ENCODE measurements around the gene MEGF11.

MEGF11 gene

GRCh38 chr15:66078196-66078928, 175.2 kb downstream of the MEGF11 start:
- H3K4me3 ChIP-seq (ENCODE audit: low read length) = no peak overlapping the region
- no peaks in the 10 kb centered on the region for H3K36me3 ChIP-seq (ENCODE audit: insufficient read depth, low read length)
- no peaks in the 10 kb centered on the region for H3K9me3 ChIP-seq (ENCODE audit: low read length)
- no peak overlapping the region for H2AFZ ChIP-seq (ENCODE audit: low read depth, low read length)
- no peaks in the 10 kb centered on the region for H3K4me1 ChIP-seq (ENCODE audit: insufficient read depth, low read length)
- H3K27me3 ChIP-seq (ENCODE audit: insufficient read depth, low read length) = peaks cover 2% of the 10 kb centered on the region

- Histone ChIP-seq H3K9me3 (ENCODE audit: low read length) (no peaks in the 10 kb centered on the region), H3K4me1 (ENCODE audit: insufficient read depth, low read length) (no peaks in the 10 kb centered on the region), H3K27me3 (ENCODE audit: insufficient read depth, low read length) (peaks cover 2% of the 10 kb centered on the region), H2AFZ (ENCODE audit: low read depth, low read length) (no peak overlapping the region), H3K36me3 (ENCODE audit: insufficient read depth, low read length) (no peaks in the 10 kb centered on the region), H3K4me3 (ENCODE audit: low read length) (no peak overlapping the region)
Observed at GRCh38 chr15:66077320-66077663, 176.3 kb downstream of the MEGF11 start.

GRCh38 chr15:66076591-66077319, 176.8 kb downstream of the MEGF11 start:
- Histone ChIP-seq H3K9me3 (ENCODE audit: low read length) (no peaks in the 10 kb centered on the region), H3K4me1 (ENCODE audit: insufficient read depth, low read length) (no peaks in the 10 kb centered on the region), H3K4me3 (ENCODE audit: low read length) (no peak overlapping the region), H3K36me3 (ENCODE audit: insufficient read depth, low read length) (no peaks in the 10 kb centered on the region), H2AFZ (ENCODE audit: low read depth, low read length) (no peak overlapping the region), H3K27me3 (ENCODE audit: insufficient read depth, low read length) (peaks cover under 1% of the 10 kb centered on the region)

- Histone ChIP-seq H3K4me3 (ENCODE audit: low read length) (no peak overlapping the region), H3K9me3 (ENCODE audit: low read length) (no peaks in the 10 kb centered on the region), H2AFZ (ENCODE audit: low read depth, low read length) (no peak overlapping the region), H3K36me3 (ENCODE audit: insufficient read depth, low read length) (no peaks in the 10 kb centered on the region), H3K4me1 (ENCODE audit: insufficient read depth, low read length) (no peaks in the 10 kb centered on the region), H3K27me3 (ENCODE audit: insufficient read depth, low read length) (no peaks in the 10 kb centered on the region)
Observed at GRCh38 chr15:66075947-66076346, 177.6 kb downstream of the MEGF11 start.

- no peak overlapping the region for H2AFZ ChIP-seq (ENCODE audit: low read depth, low read length)
- no peaks in the 10 kb centered on the region for H3K27me3 ChIP-seq (ENCODE audit: insufficient read depth, low read length)
- H3K4me1 ChIP-seq (ENCODE audit: insufficient read depth, low read length) = no peaks in the 10 kb centered on the region
- no peaks in the 10 kb centered on the region for H3K36me3 ChIP-seq (ENCODE audit: insufficient read depth, low read length)
- H3K9me3 ChIP-seq (ENCODE audit: low read length) = no peaks in the 10 kb centered on the region
- H3K4me3 ChIP-seq (ENCODE audit: low read length) = no peak overlapping the region
Observed at GRCh38 chr15:66072616-66073361, 180.8 kb downstream of the MEGF11 start.

- no peaks in the 10 kb centered on the region for H3K27me3 ChIP-seq (ENCODE audit: insufficient read depth, low read length)
- H3K9me3 ChIP-seq (ENCODE audit: low read length) = no peaks in the 10 kb centered on the region
- H3K4me3 ChIP-seq (ENCODE audit: low read length) = no peak overlapping the region
- H2AFZ ChIP-seq (ENCODE audit: low read depth, low read length) = no peak overlapping the region
- no peaks in the 10 kb centered on the region for H3K4me1 ChIP-seq (ENCODE audit: insufficient read depth, low read length)
- H3K36me3 ChIP-seq (ENCODE audit: insufficient read depth, low read length) = no peaks in the 10 kb centered on the region
Observed at GRCh38 chr15:66071921-66072295, 181.6 kb downstream of the MEGF11 start.

- Histone ChIP-seq H3K36me3 (ENCODE audit: insufficient read depth, low read length) (no peaks in the 10 kb centered on the region), H3K4me3 (ENCODE audit: low read length) (no peak overlapping the region), H3K27me3 (ENCODE audit: insufficient read depth, low read length) (no peaks in the 10 kb centered on the region), H3K9me3 (ENCODE audit: low read length) (no peaks in the 10 kb centered on the region), H3K4me1 (ENCODE audit: insufficient read depth, low read length) (no peaks in the 10 kb centered on the region), H2AFZ (ENCODE audit: low read depth, low read length) (no peak overlapping the region)
Observed at GRCh38 chr15:66071160-66071920, 182.2 kb downstream of the MEGF11 start.

- Histone ChIP-seq H3K27me3 (ENCODE audit: insufficient read depth, low read length) (no peaks in the 10 kb centered on the region), H3K4me1 (ENCODE audit: insufficient read depth, low read length) (no peaks in the 10 kb centered on the region), H2AFZ (ENCODE audit: low read depth, low read length) (no peak overlapping the region), H3K36me3 (ENCODE audit: insufficient read depth, low read length) (no peaks in the 10 kb centered on the region), H3K4me3 (ENCODE audit: low read length) (no peak overlapping the region), H3K9me3 (ENCODE audit: low read length) (no peaks in the 10 kb centered on the region)
Observed at GRCh38 chr15:66070220-66070934, 183.2 kb downstream of the MEGF11 start.

GRCh38 chr15:66069751-66070150, 183.8 kb downstream of the MEGF11 start:
- Histone ChIP-seq H3K36me3 (ENCODE audit: insufficient read depth, low read length) (no peaks in the 10 kb centered on the region), H3K4me3 (ENCODE audit: low read length) (no peak overlapping the region), H3K4me1 (ENCODE audit: insufficient read depth, low read length) (no peaks in the 10 kb centered on the region), H3K9me3 (ENCODE audit: low read length) (no peaks in the 10 kb centered on the region), H2AFZ (ENCODE audit: low read depth, low read length) (no peak overlapping the region), H3K27me3 (ENCODE audit: insufficient read depth, low read length) (no peaks in the 10 kb centered on the region)

- Histone ChIP-seq H3K4me3 (ENCODE audit: low read length) (no peak overlapping the region), H3K27me3 (ENCODE audit: insufficient read depth, low read length) (no peaks in the 10 kb centered on the region)
Observed at GRCh38 chr15:66068801-66069200, 184.7 kb downstream of the MEGF11 start.

GRCh38 chr15:66067687-66068086, 185.9 kb downstream of the MEGF11 start:
- Histone ChIP-seq H3K4me1 (ENCODE audit: insufficient read depth, low read length) (no peaks in the 10 kb centered on the region), H3K36me3 (ENCODE audit: insufficient read depth, low read length) (no peaks in the 10 kb centered on the region), H2AFZ (ENCODE audit: low read depth, low read length) (no peak overlapping the region), H3K9me3 (ENCODE audit: low read length) (no peaks in the 10 kb centered on the region), H3K27me3 (ENCODE audit: insufficient read depth, low read length) (no peaks in the 10 kb centered on the region), H3K4me3 (ENCODE audit: low read length) (no peak overlapping the region)

More at GRCh38 chr15:66068801-66069200, 184.7 kb downstream of the MEGF11 start:
- Histone ChIP-seq H3K4me1 (ENCODE audit: insufficient read depth, low read length) (no peaks in the 10 kb centered on the region), H3K9me3 (ENCODE audit: low read length) (no peaks in the 10 kb centered on the region), H3K36me3 (ENCODE audit: insufficient read depth, low read length) (no peaks in the 10 kb centered on the region), H2AFZ (ENCODE audit: low read depth, low read length) (no peak overlapping the region)

GRCh38 chr15:66066481-66066880, 187.1 kb downstream of the MEGF11 start:
- no peaks in the 10 kb centered on the region for H3K9me3 ChIP-seq (ENCODE audit: low read length)
- no peaks in the 10 kb centered on the region for H3K4me1 ChIP-seq (ENCODE audit: insufficient read depth, low read length)
- no peaks in the 10 kb centered on the region for H3K36me3 ChIP-seq (ENCODE audit: insufficient read depth, low read length)
- H2AFZ ChIP-seq (ENCODE audit: low read depth, low read length) = no peak overlapping the region
- no peaks in the 10 kb centered on the region for H3K27me3 ChIP-seq (ENCODE audit: insufficient read depth, low read length)
- H3K4me3 ChIP-seq (ENCODE audit: low read length) = no peak overlapping the region

Measured in neuron (in vitro differentiated cells).